ENCODE data around the gene KRT84.

Gene KRT84

GRCh38 chr12:52385226-52385702, at the start of gene KRT84:
KRT84 (minus strand) TSS chr12:52385652; CDS start chr12:52385585, 67 bp downstream.
- no peak for DNase-seq (ENCODE audit: low read depth)

GRCh38 chr12:52434760-52435530, 49.5 kb upstream of the KRT84 start:
- DNase-seq (ENCODE audit: low read depth) = peak; percentile 86

- no peak for DNase-seq (ENCODE audit: low read depth)
These were observed 48.8 kb upstream of the KRT84 start, which contains the start of gene KRT75 for GRCh38 chr12:52434081-52434733. KRT75 (minus strand) TSS chr12:52434371; CDS start chr12:52434304, 67 bp downstream.

GRCh38 chr12:52433501-52434080, 48.1 kb upstream of the KRT84 start:
- no peak for DNase-seq (ENCODE audit: low read depth)

GRCh38 chr12:52432559-52433207, 47.2 kb upstream of the KRT84 start:
- DNase-seq (ENCODE audit: low read depth) = no peak

GRCh38 chr12:52428121-52428520, 42.7 kb upstream of the KRT84 start:
- DNase-seq (ENCODE audit: low read depth) = no peak

- DNase-seq (ENCODE audit: low read depth) = no peak
These were observed 41.6 kb upstream of the KRT84 start for GRCh38 chr12:52427083-52427482.

GRCh38 chr12:52426034-52426433, 40.6 kb upstream of the KRT84 start:
- no peak for DNase-seq (ENCODE audit: low read depth)

GRCh38 chr12:52425466-52425865, 40.0 kb upstream of the KRT84 start:
- no peak for DNase-seq (ENCODE audit: low read depth)

- DNase-seq (ENCODE audit: low read depth) = no peak
These were observed 38.4 kb upstream of the KRT84 start for GRCh38 chr12:52423661-52424500.

- DNase-seq (ENCODE audit: low read depth) = no peak
These were observed 37.6 kb upstream of the KRT84 start for GRCh38 chr12:52423035-52423434.

- peak; percentile 34 for DNase-seq (ENCODE audit: low read depth)
These were observed 34.2 kb upstream of the KRT84 start for GRCh38 chr12:52419656-52420055.

GRCh38 chr12:52418576-52419110, 33.2 kb upstream of the KRT84 start:
- no peak for DNase-seq (ENCODE audit: low read depth)

- DNase-seq (ENCODE audit: low read depth) = no peak
These were observed 32.3 kb upstream of the KRT84 start for GRCh38 chr12:52417740-52418139.

- DNase-seq (ENCODE audit: low read depth) = no peak
These were observed 31.3 kb upstream of the KRT84 start for GRCh38 chr12:52416795-52417194.

GRCh38 chr12:52415870-52416750, 30.7 kb upstream of the KRT84 start:
- peak; percentile 93 for DNase-seq (ENCODE audit: low read depth)

GRCh38 chr12:52414936-52415335, 29.5 kb upstream of the KRT84 start:
- DNase-seq (ENCODE audit: low read depth) = no peak

- DNase-seq (ENCODE audit: low read depth) = no peak
These were observed 28.4 kb upstream of the KRT84 start for GRCh38 chr12:52413782-52414345.

GRCh38 chr12:52413202-52413601, 27.8 kb upstream of the KRT84 start:
- no peak for DNase-seq (ENCODE audit: low read depth)

GRCh38 chr12:52411815-52412214, 26.4 kb upstream of the KRT84 start:
- no peak for DNase-seq (ENCODE audit: low read depth)

All from amniotic epithelial cell (primary cell).